HL-60 (cell line): ENCODE results near the gene SAP25.
A peak's percentile ranks its signal among the peaks of the same experiment; 100 is the strongest.

Experiments used
- DNase-seq, 2 experiments: peaks; one replicate each; pipeline ENCODE4 v3.0.0-alpha.2; 2010 to 2020; ENCODE audit warnings: low read depth in 1 of 2, low spot score in 1 of 2
- H3K27ac ChIP-seq: fragments of 250-450 bp; sonication (Bioruptor Pico); replicated peaks from 2 replicates; pipeline ENCODE4 v1.5.1; 2020; ENCODE audit warnings: mild to moderate bottlenecking, moderate library complexity
- H3K27me3 ChIP-seq: fragments of 250-450 bp; sonication (Bioruptor Pico); 2 replicates; pipeline ENCODE4 v1.5.1; 2021; ENCODE audit warnings: mild to moderate bottlenecking, moderate library complexity; ENCODE audit not compliant: insufficient read depth, poor library complexity, severe bottlenecking
- H3K4me3 ChIP-seq: replicated peaks from 2 replicates; pipeline ENCODE4 v1.5.1; 2011; ENCODE audit warnings: mild to moderate bottlenecking, control low read depth, low read length; ENCODE audit not compliant: insufficient read depth
- CTCF ChIP-seq: IDR thresholded peaks from one replicate; pipeline ENCODE4 v1.5.1; 2011; ENCODE audit warnings: low read length, control low read depth, inconsistent platforms; ENCODE audit not compliant: insufficient read depth
- GABPA ChIP-seq: IDR thresholded peaks from 2 replicates; pipeline ENCODE4 v1.6.1; 2012; ENCODE audit warnings: low read depth
- POLR2AphosphoS5 ChIP-seq: IDR thresholded peaks from 2 replicates; pipeline ENCODE4 v1.6.1; 2012; ENCODE audit warnings: low read depth
- REST ChIP-seq: IDR thresholded peaks from 2 replicates; pipeline ENCODE4 v1.6.1; 2012; ENCODE audit warnings: low read depth; ENCODE audit not compliant: insufficient replicate concordance
- SPI1 ChIP-seq: IDR thresholded peaks from 2 replicates; pipeline ENCODE4 v1.6.1; 2012; ENCODE audit warnings: low read depth, mild to moderate bottlenecking, borderline replicate concordance

Gene SAP25

GRCh38 chr7:100600730-100601038 is 27.0 kb upstream of the SAP25 start:
- DNase-seq = no peak
- no peak overlapping the region for H3K27ac ChIP-seq
- no peak for TF ChIP-seq CTCF
- TF ChIP-seq POLR2AphosphoS5 = no peak
- TF ChIP-seq GABPA = no peak
- TF ChIP-seq REST = no peak
- TF ChIP-seq SPI1 = no peak
- H3K4me3 ChIP-seq = no peak overlapping the region
- no peaks in the 10 kb centered on the region for H3K27me3 ChIP-seq

GRCh38 chr7:100599911-100600729 is 26.4 kb upstream of the SAP25 start:
- no peak overlapping the region for H3K27ac ChIP-seq
- no peak for DNase-seq

GRCh38 chr7:100598425-100598824 is 24.7 kb upstream of the SAP25 start:
- H3K4me3 ChIP-seq = no peak overlapping the region
- no peaks in the 10 kb centered on the region for H3K27me3 ChIP-seq
- no peak overlapping the region for H3K27ac ChIP-seq
- TF ChIP-seq SPI1 (no peak), POLR2AphosphoS5 (no peak), REST (no peak), CTCF (no peak), GABPA (no peak)
- DNase-seq = no peak

More at GRCh38 chr7:100599911-100600729, 26.4 kb upstream of the SAP25 start:
- H3K27me3 ChIP-seq = no peaks in the 10 kb centered on the region
- no peak overlapping the region for H3K4me3 ChIP-seq
- TF ChIP-seq POLR2AphosphoS5 = no peak
- peak; percentile 1 for TF ChIP-seq CTCF

GRCh38 chr7:100595188-100595587 is 21.5 kb upstream of the SAP25 start:
- Histone ChIP-seq H3K27ac (no peak overlapping the region), H3K4me3 (no peak overlapping the region), H3K27me3 (no peaks in the 10 kb centered on the region)
- TF ChIP-seq SPI1 (no peak), POLR2AphosphoS5 (no peak), REST (no peak), CTCF (no peak), GABPA (no peak)
- no peak for DNase-seq
